ENCODE measurements around the gene IFNA4. TPM values are rescaled to one million over a fixed set of nuclear protein-coding genes. Genes with fewer than 3 reads are reported as not detected.

IFNA4 gene
- total RNA-seq, 1 donor, result not detected

Small RNAs within 50 kb of the gene (small RNA-seq; reads per million reads assigned to genes)
- gene RF00019, result not detected

Other genes with a start within 250 kb of the IFNA4 start
- gene HACD4, start 155.9 kb downstream of the IFNA4 start, total RNA-seq, result 6.8 and 8.3 TPM in 2 replicates
- gene IFNB1, start 109.6 kb downstream of the IFNA4 start, total RNA-seq, result not detected in 2 replicates
- not detected in 2 replicates for gene IFNW1, start 45.8 kb downstream of the IFNA4 start, total RNA-seq
- not detected in 2 replicates for gene IFNA21, start 20.9 kb downstream of the IFNA4 start, total RNA-seq
- gene IFNA7, start 14.6 kb upstream of the IFNA4 start, total RNA-seq, result not detected in 2 replicates
- not detected in 2 replicates for gene IFNA10, start 19.6 kb upstream of the IFNA4 start, total RNA-seq
- gene IFNA16, start 29.7 kb upstream of the IFNA4 start, total RNA-seq, result not detected in 2 replicates
- gene IFNA17, start 40.6 kb upstream of the IFNA4 start, total RNA-seq, result not detected in 2 replicates
- gene IFNA14, start 52.4 kb upstream of the IFNA4 start, total RNA-seq, result not detected in 2 replicates
- gene IFNA5, start 117.7 kb upstream of the IFNA4 start, total RNA-seq, result not detected in 2 replicates
- gene KLHL9, start 147.8 kb upstream of the IFNA4 start, total RNA-seq, result 35.9 and 38.4 TPM in 2 replicates
- gene IFNA6, start 163.3 kb upstream of the IFNA4 start, total RNA-seq, result not detected in 2 replicates
- gene IFNA13, start 180.5 kb upstream of the IFNA4 start, total RNA-seq, result not detected in 2 replicates
- gene IFNA2, start 197.8 kb upstream of the IFNA4 start, total RNA-seq, result not detected in 2 replicates
- gene IFNA8, start 221.5 kb upstream of the IFNA4 start, total RNA-seq, result not detected in 2 replicates

All from osteoblast (primary cell).